GM12874 (cell line): ENCODE data around the gene G3BP1.

Source experiments
- TF ChIP-seq, protein P1 (sequence below): IDR thresholded peaks from 2 replicates; pipeline ENCODE4 v1.5.1; 2011; ENCODE audit warnings: low read depth, mild to moderate bottlenecking, control low read depth, low read length, moderate library complexity; ENCODE audit not compliant: insufficient read depth

The G3BP1 gene

GRCh38 chr5:151742870-151743294 is 28.9 kb upstream of the G3BP1 start:
- TF ChIP-seq, protein P1, sequence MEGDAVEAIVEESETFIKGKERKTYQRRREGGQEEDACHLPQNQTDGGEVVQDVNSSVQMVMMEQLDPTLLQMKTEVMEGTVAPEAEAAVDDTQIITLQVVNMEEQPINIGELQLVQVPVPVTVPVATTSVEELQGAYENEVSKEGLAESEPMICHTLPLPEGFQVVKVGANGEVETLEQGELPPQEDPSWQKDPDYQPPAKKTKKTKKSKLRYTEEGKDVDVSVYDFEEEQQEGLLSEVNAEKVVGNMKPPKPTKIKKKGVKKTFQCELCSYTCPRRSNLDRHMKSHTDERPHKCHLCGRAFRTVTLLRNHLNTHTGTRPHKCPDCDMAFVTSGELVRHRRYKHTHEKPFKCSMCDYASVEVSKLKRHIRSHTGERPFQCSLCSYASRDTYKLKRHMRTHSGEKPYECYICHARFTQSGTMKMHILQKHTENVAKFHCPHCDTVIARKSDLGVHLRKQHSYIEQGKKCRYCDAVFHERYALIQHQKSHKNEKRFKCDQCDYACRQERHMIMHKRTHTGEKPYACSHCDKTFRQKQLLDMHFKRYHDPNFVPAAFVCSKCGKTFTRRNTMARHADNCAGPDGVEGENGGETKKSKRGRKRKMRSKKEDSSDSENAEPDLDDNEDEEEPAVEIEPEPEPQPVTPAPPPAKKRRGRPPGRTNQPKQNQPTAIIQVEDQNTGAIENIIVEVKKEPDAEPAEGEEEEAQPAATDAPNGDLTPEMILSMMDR = peak; percentile 47

DNA sequence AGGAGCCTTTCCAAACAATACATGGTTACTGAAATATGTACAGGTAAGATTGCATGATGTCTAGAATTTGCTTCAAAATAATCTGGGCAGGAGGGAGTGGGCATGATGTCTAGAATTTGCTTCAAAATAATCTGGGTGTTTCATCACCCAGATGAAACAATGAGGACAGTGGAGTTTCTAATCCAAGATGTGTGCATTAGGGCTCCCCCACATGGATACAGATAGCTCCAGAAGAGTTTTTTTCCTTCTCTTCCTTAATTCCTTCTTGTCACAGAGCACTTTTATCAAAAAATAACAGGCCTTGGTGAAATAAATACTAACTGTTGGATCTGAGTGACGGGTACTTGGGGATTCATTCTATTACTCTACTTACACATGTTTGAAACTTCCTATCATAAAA is 28.2 kb upstream of the G3BP1 start:
- TF ChIP-seq, protein P1 = no peak

- TF ChIP-seq, protein P1 = no peak
Measured at GRCh38 chr5:151745071-151745705, 26.6 kb upstream of the G3BP1 start.

DNA sequence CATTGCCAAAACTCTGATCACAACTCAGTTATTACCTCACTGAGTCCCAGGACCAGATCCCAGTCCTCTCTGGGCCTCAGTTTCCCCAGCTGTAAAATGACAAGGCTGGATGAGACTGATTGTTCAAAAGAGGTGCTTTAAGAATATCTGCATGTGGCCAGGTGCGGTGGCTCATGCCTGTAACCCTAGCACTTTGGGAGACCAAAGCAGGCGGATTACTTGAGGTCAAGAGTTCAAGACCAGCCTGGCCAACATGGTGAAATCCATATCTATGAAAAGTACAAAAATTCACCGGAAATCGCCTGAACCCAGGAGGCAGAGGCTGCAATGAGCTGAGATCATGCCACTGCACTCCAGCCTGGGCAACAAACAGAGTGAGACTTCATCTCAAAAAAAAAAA is 21.6 kb upstream of the G3BP1 start:
- TF ChIP-seq, protein P1 = no peak

DNA sequence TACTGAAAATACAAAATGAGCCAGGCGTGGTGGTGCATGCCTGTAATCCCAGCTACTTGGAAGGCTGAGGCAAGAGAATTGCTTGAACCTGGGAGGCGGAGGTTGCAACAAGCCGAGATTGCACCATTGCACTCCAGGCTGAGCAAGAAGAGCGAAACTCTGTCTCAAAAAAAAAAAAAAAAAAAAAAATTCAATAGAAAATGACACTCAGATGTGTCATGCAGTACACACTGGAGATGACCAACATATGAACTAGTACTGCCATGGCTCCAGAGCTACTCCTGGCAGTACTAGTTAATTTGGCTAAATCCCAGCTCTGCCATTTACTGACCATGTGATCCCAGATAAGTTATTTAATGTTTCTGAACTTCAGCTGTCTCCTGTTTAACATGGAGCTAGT is 20.7 kb upstream of the G3BP1 start:
- TF ChIP-seq, protein P1 = no peak

DNA sequence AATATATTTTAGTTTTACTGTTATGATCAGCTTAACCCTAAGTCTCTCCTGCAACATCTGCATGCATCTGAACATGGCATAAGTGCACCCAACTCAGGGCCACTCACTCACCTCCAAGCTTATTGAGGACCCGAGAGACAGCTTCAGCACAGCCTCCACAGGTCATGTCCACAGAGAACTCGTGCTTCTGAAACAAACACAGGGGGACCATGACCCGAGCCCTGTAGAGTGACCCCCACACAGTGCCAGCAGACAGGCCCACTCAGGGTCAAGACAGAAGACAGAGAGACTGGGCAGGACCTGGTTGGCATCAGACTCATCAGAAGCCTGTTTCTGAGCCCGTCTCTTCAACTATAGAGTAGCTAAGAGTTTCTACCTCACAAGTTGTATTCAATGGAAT is 20.2 kb upstream of the G3BP1 start:
- TF ChIP-seq, protein P1 = no peak

DNA sequence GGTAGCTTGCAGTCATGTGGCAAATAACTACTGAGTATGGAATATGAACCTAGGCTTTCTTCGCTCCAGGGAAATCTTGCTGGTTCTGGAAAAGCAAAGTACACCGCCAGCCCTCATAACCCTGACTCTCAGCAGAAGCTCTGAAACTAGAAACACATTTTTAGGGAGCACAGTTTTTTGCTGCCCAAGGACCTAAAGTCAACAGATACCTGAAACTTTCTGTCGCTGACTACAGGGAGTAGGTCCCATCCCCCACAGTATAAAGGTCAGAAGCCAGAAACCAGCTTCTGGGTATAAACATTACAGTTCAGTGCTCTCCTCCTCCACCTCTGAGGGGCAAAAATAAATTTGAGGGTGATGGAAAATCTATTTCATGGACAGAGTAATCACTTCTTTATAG is 16.4 kb upstream of the G3BP1 start:
- TF ChIP-seq, protein P1 = no peak
